ENCODE data around the gene BNC2.
"Not testable (repeated sequence)": the region's sequence is repeated elsewhere in the genome, so short reads cannot be mapped to it uniquely, and the experiment has no call there.

BNC2 gene

DNA sequence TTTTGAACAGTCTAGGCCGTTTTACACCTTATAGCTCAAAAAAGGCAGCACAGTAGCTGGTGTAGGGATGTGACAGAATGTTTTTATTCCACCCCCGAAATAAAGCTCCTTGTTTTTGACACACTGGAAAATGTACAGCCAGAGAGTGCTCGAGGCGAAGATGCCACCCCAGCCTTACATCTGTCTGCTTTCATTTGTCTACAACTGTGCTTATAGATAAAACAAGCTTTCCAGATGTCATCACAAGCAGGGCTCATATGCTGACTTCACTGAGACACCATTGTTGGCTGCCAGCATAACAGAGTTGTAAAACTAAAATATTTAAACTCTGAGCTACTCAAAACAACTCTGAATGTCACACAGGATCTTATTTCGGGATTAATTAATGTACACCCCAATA, 386.3 kb downstream of the BNC2 start:
- no peak for DNase-seq

GRCh38 chr9:16482764-16483163, 387.7 kb downstream of the BNC2 start:
- DNase-seq: no peak

GRCh38 chr9:16480584-16480983, 389.9 kb downstream of the BNC2 start:
- DNase-seq: not testable (repeated sequence)

DNA sequence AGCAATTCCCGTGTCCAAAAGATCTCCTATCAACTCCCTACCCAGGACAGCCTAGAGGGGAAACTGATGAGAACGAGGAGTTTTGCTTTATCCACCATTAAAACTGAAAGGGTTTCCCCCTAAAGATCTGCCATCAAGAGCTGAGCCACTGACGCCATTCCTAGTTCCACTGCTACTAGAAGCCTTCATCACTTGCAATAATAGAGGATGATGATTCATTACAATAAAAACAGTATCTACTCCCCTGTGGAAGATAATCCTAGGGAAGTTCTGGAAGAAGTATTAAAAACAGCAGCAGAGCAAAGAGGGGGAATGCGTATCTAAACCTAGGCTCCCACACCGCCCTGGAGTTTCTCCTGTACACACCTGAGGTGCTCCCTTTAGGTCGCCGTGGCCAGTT, 394.5 kb downstream of the BNC2 start:
- no peak for DNase-seq

- no peak for DNase-seq
Measured at GRCh38 chr9:16475257-16475656, 395.2 kb downstream of the BNC2 start.

- DNase-seq: no peak
Measured at GRCh38 chr9:16469184-16469583, 401.3 kb downstream of the BNC2 start.

GRCh38 chr9:16461851-16462250, 408.6 kb downstream of the BNC2 start:
- no peak for DNase-seq

- peak; percentile 52 for DNase-seq
Measured at GRCh38 chr9:16461137-16461840, 409.2 kb downstream of the BNC2 start.

DNA sequence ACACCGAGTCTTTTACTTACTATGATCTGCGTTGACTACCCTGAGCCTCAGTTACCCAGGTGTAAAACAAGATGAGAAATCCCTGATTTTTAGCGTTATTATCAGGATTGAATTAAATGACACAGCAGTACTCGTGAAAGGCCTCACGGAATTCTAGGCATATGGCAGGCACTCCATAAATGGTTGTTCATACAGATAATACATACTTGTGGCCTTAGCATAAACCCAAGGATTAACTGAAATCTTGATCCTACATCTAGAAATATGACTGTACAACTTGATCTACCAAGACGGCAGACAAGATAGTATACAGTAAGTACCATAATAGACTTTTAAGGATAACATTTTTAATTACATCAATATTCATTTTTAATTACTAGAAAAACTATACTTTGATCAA, 409.8 kb downstream of the BNC2 start:
- DNase-seq: no peak

DNA sequence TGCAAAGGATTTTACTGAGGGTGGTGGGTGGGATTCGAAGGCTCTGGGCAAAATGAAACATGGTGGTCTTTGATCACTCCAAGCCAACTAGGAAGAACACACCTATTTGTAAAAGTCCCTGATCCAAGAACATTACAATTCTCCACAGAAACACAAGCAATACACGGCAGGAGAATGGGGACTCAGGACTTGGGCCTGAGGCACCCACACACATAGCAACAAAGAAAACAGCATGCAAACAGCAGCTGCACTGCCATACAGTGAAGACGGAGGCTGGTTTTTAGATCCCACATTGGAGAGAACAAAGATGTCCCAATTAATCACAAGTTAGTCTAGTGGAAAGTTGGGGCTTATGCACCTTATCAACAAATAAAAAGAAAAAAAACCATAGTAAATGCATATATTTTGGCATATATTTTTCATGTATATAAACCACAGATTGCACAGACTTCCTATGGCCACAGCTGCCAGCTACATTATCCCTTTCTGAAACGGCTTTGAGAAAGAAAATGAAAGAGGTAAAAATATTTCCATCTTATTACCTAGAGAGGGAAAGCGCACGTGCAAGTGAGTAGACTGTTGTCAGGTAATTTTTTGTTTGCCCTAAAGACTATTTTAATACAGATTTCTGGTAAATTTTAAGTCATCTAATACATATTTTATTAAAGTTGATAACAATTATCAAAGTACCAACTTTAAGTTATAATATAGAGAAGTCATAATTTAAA, 410.9 kb downstream of the BNC2 start:
- DNase-seq: no peak

DNA sequence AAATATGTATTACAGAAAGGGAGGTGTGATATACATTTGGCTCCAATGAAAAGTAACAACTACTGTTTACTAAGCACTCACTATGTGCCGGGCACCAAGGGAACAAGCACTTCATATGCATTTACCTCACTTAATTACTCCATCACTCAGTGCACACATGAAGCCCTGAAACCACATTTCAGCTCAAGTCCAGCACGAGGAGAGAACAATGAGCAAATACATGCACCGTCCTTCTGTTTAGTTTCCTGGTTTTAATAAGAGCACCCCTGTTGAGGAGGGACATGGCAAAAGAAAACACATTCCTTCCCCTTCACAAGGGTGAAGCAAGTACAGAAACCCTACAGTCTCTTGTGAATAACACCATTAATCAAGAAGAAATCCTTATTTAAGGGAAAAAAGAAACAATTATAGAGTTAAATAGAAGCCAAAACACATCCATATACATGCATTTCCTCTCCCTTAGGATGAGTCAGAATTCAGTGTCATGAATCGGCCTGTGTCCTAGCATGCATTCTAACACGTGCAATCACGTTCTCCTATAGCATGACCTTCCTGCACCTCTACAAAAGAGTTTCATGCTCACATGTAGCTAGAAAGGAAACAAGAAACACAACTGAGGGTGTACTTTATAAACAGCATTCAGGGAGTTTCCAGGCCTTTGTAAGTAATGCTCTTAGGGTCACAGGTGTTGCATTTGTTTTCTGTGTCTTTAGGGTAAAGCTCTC, 411.6 kb downstream of the BNC2 start:
- no peak for DNase-seq

DNA sequence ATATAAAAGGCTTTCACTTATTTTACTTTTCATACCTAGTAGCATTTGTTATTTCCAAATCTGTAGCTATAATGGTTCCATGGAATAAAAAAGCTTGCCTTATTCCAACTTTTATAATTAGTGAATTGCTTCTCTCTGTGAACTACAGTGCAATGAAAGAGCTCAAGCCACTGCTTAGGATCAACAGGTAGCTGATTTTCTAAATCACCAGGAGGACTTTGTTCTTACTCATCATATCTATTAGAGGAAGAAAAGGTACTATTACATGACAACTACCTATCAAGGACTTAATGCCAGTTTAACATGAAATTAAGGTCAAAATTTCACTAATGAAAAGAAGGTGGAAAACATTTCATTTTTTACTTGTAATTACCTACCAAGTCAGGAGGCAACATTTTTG, 414.6 kb downstream of the BNC2 start:
- no peak for DNase-seq

DNA sequence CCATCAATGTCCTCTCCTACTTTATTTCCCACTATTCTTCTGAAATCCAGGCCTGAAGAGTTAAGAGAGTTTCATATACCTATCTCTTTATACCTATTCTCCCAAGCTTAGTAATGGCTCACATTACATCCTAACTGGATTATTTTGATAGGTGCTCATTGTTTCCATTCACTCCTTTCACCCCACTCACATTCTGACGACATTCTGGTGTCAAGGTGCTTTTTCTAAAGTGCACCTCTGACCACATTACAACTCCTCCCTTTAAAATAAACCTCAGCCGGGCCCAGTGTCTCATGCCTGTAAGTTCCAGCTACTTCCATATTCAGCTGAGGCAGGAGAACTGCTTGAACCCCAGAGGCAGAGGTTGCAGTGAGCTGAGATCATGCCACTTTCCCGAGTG, 417.1 kb downstream of the BNC2 start:
- DNase-seq: no peak

- no peak for DNase-seq
Measured at GRCh38 chr9:16450578-16450977, 419.9 kb downstream of the BNC2 start.

DNA sequence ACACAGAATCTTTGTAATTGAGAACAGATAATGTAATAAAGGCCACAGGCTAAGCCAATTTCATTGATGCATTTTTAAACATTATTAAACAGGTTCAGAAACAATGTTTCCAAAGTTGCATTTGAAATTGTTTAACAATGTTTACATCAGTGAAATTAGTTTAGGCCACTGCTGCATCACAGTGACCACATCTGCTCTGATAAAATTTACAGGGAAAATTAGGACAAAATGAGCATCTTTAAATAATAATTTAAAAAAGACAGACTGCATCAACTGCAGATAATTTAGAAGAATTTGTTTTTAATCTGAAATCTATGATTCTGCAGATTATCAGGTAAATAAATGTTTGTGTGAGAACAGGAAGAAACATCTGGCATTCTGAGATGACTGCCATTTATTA, 420.4 kb downstream of the BNC2 start:
- DNase-seq: no peak

DNA sequence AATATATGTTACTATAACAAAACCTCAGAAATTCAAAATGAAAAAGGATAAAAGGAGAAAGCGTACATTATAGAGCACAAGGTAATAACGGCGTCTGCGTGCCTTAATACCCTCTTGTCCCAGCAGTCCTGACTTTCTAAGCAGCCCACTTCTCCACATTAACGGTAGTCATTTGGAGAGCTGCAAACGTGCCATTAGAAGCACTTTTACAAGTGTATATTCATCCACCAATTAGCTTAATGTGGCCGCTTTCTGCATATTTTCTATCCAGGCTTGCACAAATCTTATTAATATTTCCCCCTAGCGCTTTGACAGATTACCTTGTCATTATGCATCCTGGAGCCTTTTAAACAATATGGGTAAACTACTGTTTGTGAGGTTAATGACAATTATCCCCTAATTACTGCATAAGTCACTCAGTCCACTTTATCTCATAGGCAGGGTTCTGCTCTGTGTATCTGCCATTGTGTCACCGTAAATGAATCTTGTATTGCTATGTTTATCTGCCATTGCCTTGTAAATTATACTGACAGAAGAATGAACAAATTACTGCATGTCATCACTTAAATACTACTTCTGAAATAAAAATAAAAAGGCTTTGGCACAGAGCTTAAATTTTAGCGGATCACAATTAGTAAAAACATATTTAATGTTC, 421.3 kb downstream of the BNC2 start:
- DNase-seq: no peak

DNA sequence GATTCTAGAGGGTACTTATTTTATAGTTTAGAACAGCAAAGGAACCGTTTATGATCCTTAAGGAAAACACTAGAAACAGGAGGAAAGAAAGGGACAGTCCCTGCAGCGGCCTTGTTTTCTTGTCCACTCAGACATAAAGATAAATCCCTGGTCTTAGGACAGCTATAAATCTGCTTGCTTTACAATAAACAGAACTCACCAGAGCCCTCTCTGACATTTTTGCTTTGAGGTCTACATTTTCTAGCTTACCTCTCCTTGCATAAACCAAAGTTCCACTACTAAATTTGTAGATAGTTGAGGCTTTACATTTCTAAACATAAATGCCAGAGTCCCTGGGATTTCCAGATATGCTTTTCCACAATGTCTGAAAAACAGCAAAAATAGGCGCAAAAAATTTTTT, 422.5 kb downstream of the BNC2 start:
- DNase-seq: no peak

DNA sequence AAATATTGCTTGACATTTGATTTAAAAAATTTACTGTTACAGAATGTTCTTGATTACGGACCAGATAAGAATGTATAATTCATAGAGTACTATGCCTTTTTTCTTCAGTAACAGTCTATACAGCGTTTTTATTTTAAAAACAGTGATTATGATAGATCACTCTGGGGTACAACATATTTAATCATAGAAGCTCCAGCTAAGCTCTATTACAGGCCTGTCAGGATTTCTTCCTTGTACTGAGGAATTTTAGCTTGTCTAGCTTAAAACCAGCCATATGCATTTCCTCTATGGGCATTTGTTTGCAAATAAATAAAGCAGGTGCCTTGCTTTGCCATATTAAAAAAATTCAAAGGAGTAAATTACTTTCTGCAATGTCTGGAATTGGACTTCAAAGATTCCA, 423.8 kb downstream of the BNC2 start:
- DNase-seq: no peak

DNA sequence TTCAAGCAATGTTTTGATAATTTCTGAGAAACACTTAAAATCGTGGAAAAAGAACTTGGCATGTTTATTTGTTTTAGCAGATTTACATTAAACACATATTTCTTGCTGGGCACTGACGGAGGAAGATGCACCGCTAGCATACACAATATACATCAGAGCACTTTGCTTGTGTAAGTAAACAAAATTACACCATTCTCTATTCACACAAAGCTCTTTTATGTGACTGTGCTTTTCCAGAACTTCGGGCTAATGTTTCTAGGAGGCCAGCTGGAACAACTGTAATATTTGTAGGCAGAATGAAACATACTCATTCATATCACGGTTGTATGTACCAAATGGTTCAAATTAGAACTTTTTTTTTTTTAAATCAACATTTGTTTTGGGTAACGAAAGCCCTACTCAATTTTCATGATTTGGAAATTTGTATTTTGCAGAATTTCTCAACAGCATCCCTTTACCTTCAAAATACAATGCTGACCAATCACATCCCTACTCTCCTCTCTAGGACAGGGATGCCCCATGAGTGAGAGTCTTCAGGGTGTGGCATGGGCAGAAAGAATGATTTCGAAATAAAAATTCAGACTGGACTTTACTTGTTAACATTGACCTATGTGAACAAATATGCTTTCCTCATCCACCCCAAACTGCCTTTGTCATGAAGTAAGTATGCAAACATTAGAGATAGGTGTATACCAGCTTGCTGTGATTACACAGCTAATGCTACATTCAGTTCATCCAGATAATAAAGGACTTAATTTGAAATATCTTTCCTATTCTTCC, 425.1 kb downstream of the BNC2 start:
- no peak for DNase-seq

GRCh38 chr9:16442622-16443021, 427.8 kb downstream of the BNC2 start:
- peak; percentile 59 for DNase-seq

DNA sequence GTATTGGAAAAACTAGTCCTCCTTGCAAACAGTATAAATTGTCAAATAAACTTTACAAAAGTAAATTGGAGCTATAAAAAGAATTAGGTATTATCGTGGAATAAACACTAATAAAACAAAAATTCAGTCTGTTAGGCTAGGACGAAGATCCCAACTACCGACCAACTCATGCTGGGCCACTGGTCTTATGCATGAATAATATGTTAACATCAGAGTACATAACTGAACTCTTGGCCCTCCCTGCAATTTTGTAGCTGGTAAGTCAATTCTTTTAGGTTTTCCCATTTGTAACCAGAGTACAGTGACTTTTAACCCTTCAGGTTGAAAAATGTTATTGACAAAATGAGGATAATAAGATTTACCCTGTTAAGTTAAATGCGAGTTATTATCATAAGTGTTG, 428.7 kb downstream of the BNC2 start:
- DNase-seq: no peak

DNA sequence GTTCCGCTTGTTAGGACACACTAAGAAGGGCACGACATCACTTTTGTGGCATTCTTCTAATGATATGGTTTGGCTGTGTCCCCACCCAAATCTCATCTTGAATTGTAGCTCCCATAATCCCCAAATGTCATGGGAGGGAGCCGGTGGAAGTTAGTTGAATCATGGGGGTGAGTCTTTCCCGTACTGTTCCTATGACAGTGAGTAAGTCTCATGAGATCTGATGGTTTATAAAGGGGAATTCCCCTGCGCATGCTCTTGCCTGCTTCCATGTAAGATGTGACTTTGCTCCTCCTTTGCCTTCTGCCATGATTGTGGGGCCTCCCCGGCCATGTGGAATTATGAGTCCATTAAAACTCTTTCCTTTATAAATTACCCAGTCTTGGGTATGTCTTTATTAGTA, 431.6 kb downstream of the BNC2 start:
- not testable (repeated sequence) for DNase-seq

- DNase-seq: no peak
Measured at GRCh38 chr9:16436545-16436944, 433.9 kb downstream of the BNC2 start.
